ENCODE results near the gene PCGF2. TPM values are rescaled to one million over a fixed set of nuclear protein-coding genes. Genes with fewer than 3 reads are reported as not detected.
A peak's percentile ranks its signal among the peaks of the same experiment; 100 is the strongest.

The PCGF2 gene
- total and polyA plus RNA-seq, 3 experiments from 2014 or later: 0.09 to 0.89 (median 0.72) TPM

DNA sequence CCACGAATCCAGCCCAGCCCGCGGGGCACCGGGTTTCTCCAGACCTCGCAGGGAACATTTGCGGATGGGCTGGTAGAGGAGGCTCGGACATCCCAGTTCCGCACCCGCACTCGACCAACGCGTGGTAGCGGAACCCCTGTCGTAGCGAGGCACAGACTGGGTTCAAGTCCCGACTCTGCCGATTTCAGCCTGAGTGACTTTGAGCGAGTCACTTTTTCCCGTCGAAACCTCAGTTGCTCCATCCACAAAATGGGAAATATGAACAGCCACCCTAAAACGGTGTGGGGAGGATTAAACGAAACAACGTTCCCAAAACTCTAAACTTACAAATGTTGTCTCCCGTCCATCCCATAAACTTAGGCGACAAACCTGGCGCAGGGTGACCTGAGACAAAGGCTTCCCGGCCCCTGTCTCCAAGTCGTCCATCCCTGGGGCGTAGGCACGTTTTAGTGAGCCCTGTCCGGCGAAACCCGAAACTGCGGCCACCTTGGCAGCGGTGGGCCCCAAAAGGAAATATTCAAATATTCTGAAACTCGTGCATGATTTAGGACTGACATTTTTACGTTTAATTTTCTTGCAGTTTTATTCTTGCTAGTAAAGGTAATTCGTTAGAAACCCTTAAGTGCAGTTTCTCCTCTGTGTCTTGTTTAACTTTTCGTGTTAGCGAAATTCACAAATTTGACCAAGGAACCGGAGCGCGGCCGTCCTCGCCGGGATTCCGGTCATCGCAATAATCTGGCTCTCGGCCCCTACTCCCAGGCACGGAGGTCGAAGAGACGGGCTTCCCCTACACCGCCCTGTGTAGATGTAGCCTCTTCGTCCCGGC is 45.0 kb downstream of the PCGF2 start:
- no peaks in the 10 kb centered on the region for H3K27me3 ChIP-seq (ENCODE audit: insufficient read depth, low read length, poor library complexity, severe bottlenecking)
- Mint-ChIP-seq H3K27me3 (no peaks in the 10 kb centered on the region), H3K9me3 (no peaks in the 10 kb centered on the region), H3K4me3 (peak overlapping the region; percentile 92 to 99 (median 94)), H3K27ac (peak overlapping the region; percentile 93 to 100 (median 96)), H3K36me3 (peaks cover 0 to 45% (median 3%) of the 10 kb centered on the region in 3 donors), H3K4me1 (peaks cover 36 to 49% (median 45%) of the 10 kb centered on the region in 3 donors)
- DNase-seq: peak in 1 of 5 donors; percentile 30
- CTCF ChIA-PET: interaction anchor here (2.6 kb wide), 1 partner anchor 32 kb away, joined by 17 read pairs; no protein-coding TSS in a partner anchor
- H3K4me1 ChIP-seq (ENCODE audit: insufficient read depth, low read length): peaks cover 36% of the 10 kb centered on the region
- H3K36me3 ChIP-seq (ENCODE audit: insufficient read depth, low read length): peaks cover 10% of the 10 kb centered on the region
- peak overlapping the region; percentile 90 for H3K27ac ChIP-seq (ENCODE audit: low read depth, low read length)
- POLR2A ChIA-PET: no interaction called here
- peak overlapping the region; percentile 93 for H3K4me3 ChIP-seq (ENCODE audit: low read length)
- H3K9me3 ChIP-seq (ENCODE audit: low read length): no peaks in the 10 kb centered on the region

DNA sequence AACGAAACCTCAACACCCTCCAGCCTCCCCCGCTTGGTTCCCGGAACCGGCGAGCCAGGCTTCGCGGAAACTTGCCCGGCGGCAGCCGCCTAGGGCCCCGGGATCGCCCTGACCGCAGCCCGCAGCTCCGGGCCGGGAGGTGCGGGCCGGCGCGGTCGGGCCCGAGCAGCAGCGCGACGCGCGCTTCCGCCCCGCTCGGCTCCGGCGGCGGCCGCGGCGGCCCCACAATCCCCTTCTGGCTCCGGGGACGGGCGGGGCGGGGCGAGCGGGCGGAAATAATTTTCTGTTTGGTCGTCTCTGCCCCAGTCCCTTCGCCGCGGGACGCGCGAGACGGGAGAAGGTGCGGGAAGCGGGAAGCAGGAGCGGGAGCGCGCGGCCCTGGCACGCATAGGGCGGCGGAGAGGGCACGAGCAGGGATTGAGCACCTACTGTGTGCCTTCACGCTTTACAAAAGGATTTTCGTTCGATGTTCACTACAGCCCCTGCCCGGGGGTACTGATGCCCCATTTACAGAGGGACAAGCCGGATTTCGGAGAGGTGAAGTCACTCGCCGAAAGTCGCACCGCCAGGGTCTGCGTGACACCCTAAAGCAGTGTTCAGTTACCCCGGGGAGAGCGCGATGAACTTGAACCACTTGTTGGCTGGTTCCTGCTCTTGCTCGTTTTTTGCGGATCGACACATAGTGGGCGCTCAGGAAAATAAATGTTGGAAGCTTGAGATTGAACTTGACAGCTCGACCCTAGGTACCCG is 45.8 kb downstream of the PCGF2 start:
- Histone ChIP-seq H3K9me3 (ENCODE audit: low read length) (no peaks in the 10 kb centered on the region), H3K27ac (ENCODE audit: low read depth, low read length) (peak overlapping the region; percentile 90), H3K27me3 (ENCODE audit: insufficient read depth, low read length, poor library complexity, severe bottlenecking) (no peaks in the 10 kb centered on the region), H3K4me3 (ENCODE audit: low read length) (peak overlapping the region; percentile 93), H3K4me1 (ENCODE audit: insufficient read depth, low read length) (peaks cover 32% of the 10 kb centered on the region), H3K36me3 (ENCODE audit: insufficient read depth, low read length) (peaks cover 2% of the 10 kb centered on the region)
- POLR2A ChIA-PET: interaction anchor here (0.9 to 1.2 kb wide), 5 partner anchors 16 to 152 kb away, joined by 3 to 9 read pairs (median 5); no protein-coding TSS in a partner anchor
- peak overlapping the region; percentile 92 to 99 (median 94) for H3K4me3 Mint-ChIP-seq
- no peaks in the 10 kb centered on the region for H3K9me3 Mint-ChIP-seq
- peak; percentile 76 to 86 (median 77) for DNase-seq
- CTCF ChIA-PET: interaction anchor here (0.7 to 2.6 kb wide), 3 partner anchors 28 to 168 kb away, joined by 3 to 17 read pairs (median 5); partner anchors contain the start of genes CISD3 and LASP1
- H3K36me3 Mint-ChIP-seq: peaks cover 0 to 37% (median 0%) of the 10 kb centered on the region in 3 donors
- H3K27me3 Mint-ChIP-seq: no peaks in the 10 kb centered on the region
- H3K4me1 Mint-ChIP-seq: peaks cover 30 to 44% (median 40%) of the 10 kb centered on the region in 3 donors
- H3K27ac Mint-ChIP-seq: peak overlapping the region; percentile 93 to 100 (median 98)

DNA sequence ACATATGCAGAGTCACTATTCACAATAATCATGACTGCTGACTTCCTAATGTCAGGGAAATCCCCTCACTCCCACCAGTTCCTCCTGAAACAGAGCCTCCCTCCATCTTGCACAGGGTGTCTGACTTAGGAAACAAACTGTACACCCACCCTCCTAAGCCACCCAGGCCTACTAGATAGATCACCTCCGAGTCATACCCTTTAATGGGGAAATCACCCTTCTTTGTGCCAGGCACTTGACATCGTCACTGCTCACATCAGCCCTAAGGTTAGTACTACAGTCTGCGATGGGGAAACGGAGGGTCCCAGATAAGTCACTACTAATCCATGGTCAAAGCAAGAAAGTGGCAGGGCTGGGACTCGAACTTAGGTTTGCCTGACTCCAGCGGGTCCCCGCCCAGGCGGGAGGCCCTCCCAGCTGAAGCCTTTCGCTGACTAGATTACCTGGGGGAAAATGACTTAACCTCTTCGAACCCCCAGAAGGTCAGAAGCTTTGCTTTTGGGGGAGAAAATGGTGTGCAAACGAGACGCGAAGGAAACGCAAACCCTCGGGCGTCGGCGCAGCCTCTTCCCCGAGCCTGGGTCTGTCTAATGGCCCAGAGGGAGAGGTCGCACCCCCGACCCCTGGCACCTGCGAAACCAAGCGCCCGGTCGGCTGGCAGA is 46.5 kb downstream of the PCGF2 start:
- Histone ChIP-seq H3K27me3 (ENCODE audit: insufficient read depth, low read length, poor library complexity, severe bottlenecking) (no peaks in the 10 kb centered on the region), H3K9me3 (ENCODE audit: low read length) (no peaks in the 10 kb centered on the region), H3K4me1 (ENCODE audit: insufficient read depth, low read length) (peaks cover 34% of the 10 kb centered on the region), H3K36me3 (ENCODE audit: insufficient read depth, low read length) (no peaks in the 10 kb centered on the region), H3K27ac (ENCODE audit: low read depth, low read length) (peak overlapping the region; percentile 90), H3K4me3 (ENCODE audit: low read length) (peak overlapping the region; percentile 76)
- H3K27ac Mint-ChIP-seq: peak overlapping the region; percentile 93 to 99 (median 97)
- peaks cover 0 to 1% of the 10 kb centered on the region in 2 donors for H3K27me3 Mint-ChIP-seq
- peaks cover 0 to 32% (median 0%) of the 10 kb centered on the region in 3 donors for H3K36me3 Mint-ChIP-seq
- POLR2A ChIA-PET: interaction anchor here (0.9 to 1.2 kb wide), 5 partner anchors 16 to 153 kb away, joined by 3 to 9 read pairs (median 5); no protein-coding TSS in a partner anchor
- DNase-seq: peak; percentile 47 to 77 (median 71)
- no peaks in the 10 kb centered on the region for H3K9me3 Mint-ChIP-seq
- CTCF ChIA-PET: interaction anchor here (0.7 to 2.6 kb wide), 4 partner anchors 27 to 168 kb away, joined by 3 to 17 read pairs (median 4); partner anchors contain the start of genes CISD3 and LASP1
- H3K4me1 Mint-ChIP-seq: peaks cover 31 to 44% (median 42%) of the 10 kb centered on the region in 3 donors
- peak overlapping the region; percentile 79 to 93 (median 86) for H3K4me3 Mint-ChIP-seq

DNA sequence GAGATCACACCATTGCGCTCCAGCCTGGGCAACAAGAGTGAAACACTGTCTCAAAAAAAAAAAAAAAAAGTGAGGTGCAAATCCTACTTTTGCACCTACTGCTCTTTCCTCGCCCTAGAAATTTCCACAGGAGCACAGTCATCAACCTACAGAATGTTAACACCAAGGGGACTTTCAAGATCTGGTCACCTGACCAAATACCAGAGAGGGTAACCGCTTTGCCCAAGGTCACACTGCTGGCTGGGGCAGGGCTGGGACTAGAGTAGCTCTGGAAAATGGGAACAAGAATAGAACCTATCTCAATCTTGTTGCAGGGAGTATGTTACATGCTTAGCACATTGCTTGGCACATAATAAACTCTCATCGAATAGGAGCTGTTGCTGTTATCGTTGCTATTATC is 49.4 kb downstream of the PCGF2 start:
- ChIA-PET CTCF (interaction anchor here (0.7 to 1.4 kb wide), 2 partner anchors 16 to 22 kb away, joined by 3 to 5 read pairs; no protein-coding TSS in a partner anchor), POLR2A (no interaction called here)
- Mint-ChIP-seq H3K9me3 (no peaks in the 10 kb centered on the region), H3K27ac (peak overlapping the region in 2 of 8 donors; percentile 8 to 80), H3K27me3 (peaks cover 0 to 1% of the 10 kb centered on the region in 2 donors), H3K4me1 (peaks cover 25 to 36% (median 36%) of the 10 kb centered on the region in 3 donors), H3K4me3 (peak overlapping the region in 2 of 7 donors; percentile 18 to 54), H3K36me3 (peaks cover 0 to 14% (median 0%) of the 10 kb centered on the region in 3 donors)
- DNase-seq: no peak
- H3K27me3 ChIP-seq (ENCODE audit: insufficient read depth, low read length, poor library complexity, severe bottlenecking): no peaks in the 10 kb centered on the region
- H3K4me1 ChIP-seq (ENCODE audit: insufficient read depth, low read length): peaks cover 29% of the 10 kb centered on the region
- H3K4me3 ChIP-seq (ENCODE audit: low read length): no peak overlapping the region
- no peaks in the 10 kb centered on the region for H3K9me3 ChIP-seq (ENCODE audit: low read length)
- H3K27ac ChIP-seq (ENCODE audit: low read depth, low read length): no peak overlapping the region
- no peaks in the 10 kb centered on the region for H3K36me3 ChIP-seq (ENCODE audit: insufficient read depth, low read length)

DNA sequence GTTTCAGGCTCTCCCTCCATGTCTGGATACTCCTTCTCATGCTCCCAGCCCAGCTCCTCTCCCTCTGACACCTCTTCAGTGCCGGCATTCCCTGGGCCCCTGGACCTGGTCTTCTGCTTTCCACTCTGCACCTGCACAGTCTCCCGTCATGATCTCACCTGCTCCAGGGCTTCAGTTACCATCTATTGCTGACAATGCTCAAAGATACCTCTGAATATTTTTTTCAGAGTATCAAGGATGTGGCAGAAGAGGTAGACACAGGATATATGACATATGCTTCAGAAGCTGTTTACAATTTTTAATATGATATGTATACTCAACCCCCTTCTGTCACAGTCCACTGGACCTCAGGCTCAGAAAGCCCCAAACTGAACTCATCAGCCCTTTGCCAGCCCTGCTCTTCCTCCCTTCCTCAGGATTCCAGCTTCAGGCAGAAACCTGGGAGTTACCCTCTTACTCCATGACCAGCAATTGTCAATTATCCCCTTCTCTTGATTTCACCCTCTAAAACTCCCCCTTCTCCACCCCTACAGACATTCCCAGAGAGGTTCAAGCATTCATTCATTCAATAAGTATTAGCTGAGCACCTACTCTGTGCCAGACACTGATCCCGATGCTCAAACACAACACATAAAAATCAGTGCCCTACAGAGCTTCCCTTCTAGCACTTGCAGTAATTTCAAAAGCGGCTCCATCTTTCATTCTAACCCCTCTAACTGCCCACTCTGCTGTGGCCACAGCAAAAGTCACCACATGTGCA is 50.9 kb downstream of the PCGF2 start:
- peaks cover 0 to 5% (median 0%) of the 10 kb centered on the region in 3 donors for H3K36me3 Mint-ChIP-seq
- peaks cover 26% of the 10 kb centered on the region for H3K4me1 ChIP-seq (ENCODE audit: insufficient read depth, low read length)
- H3K9me3 ChIP-seq (ENCODE audit: low read length): no peaks in the 10 kb centered on the region
- H3K27me3 ChIP-seq (ENCODE audit: insufficient read depth, low read length, poor library complexity, severe bottlenecking): no peaks in the 10 kb centered on the region
- no peak overlapping the region for H3K4me3 ChIP-seq (ENCODE audit: low read length)
- peak overlapping the region in 6 of 8 donors; percentile 6 to 86 (median 67) for H3K27ac Mint-ChIP-seq
- H3K27ac ChIP-seq (ENCODE audit: low read depth, low read length): no peak overlapping the region
- peaks cover 17 to 28% (median 26%) of the 10 kb centered on the region in 3 donors for H3K4me1 Mint-ChIP-seq
- ChIA-PET CTCF (interaction anchor here (0.9 to 1.5 kb wide), 3 partner anchors 19 to 33 kb away, joined by 3 to 5 read pairs (median 4); partner anchors contain the start of gene CISD3), POLR2A (no interaction called here)
- DNase-seq: peak in 1 of 5 donors; percentile 28
- H3K9me3 Mint-ChIP-seq: no peaks in the 10 kb centered on the region
- H3K27me3 Mint-ChIP-seq: peaks cover 0 to 1% of the 10 kb centered on the region in 2 donors
- no peaks in the 10 kb centered on the region for H3K36me3 ChIP-seq (ENCODE audit: insufficient read depth, low read length)
- no peak overlapping the region for H3K4me3 Mint-ChIP-seq

- no peak for DNase-seq
- peak overlapping the region in 2 of 8 donors; percentile 43 to 77 for H3K27ac Mint-ChIP-seq
- Histone ChIP-seq H3K4me3 (ENCODE audit: low read length) (no peak overlapping the region), H3K9me3 (ENCODE audit: low read length) (no peaks in the 10 kb centered on the region), H3K36me3 (ENCODE audit: insufficient read depth, low read length) (no peaks in the 10 kb centered on the region), H3K27ac (ENCODE audit: low read depth, low read length) (no peak overlapping the region), H3K27me3 (ENCODE audit: insufficient read depth, low read length, poor library complexity, severe bottlenecking) (no peaks in the 10 kb centered on the region), H3K4me1 (ENCODE audit: insufficient read depth, low read length) (peaks cover 14% of the 10 kb centered on the region)
- ChIA-PET POLR2A (no interaction called here), CTCF (no interaction called here)
- H3K9me3 Mint-ChIP-seq: peaks cover 0 to 2% (median 0%) of the 10 kb centered on the region in 5 donors
- H3K4me1 Mint-ChIP-seq: peaks cover 10 to 12% (median 11%) of the 10 kb centered on the region in 3 donors
- H3K36me3 Mint-ChIP-seq: no peaks in the 10 kb centered on the region
- H3K4me3 Mint-ChIP-seq: no peak overlapping the region
- peaks cover 1 to 2% of the 10 kb centered on the region in 2 donors for H3K27me3 Mint-ChIP-seq
These were observed 54.3 kb downstream of the PCGF2 start for GRCh38 chr17:38693700-38694329.
